KOPT-K1 (cell line): Measurements from ENCODE around the gene CKAP5.

Experiments used
- H3K27ac ChIP-seq: fragments of 200-600 bp; sonication (generic); 2 replicates; pipeline ENCODE4 v1.5.1; 2016; ENCODE audit warnings: antibody characterized with exemption, mild to moderate bottlenecking, low read depth, low read length; ENCODE audit not compliant: poor library complexity, severe bottlenecking
- H3K36me3 ChIP-seq: fragments of 200-600 bp; sonication (generic); 2 replicates; pipeline ENCODE4 v1.5.1; 2017; ENCODE audit warnings: antibody characterized with exemption, mild to moderate bottlenecking, low read length, moderate library complexity; ENCODE audit not compliant: insufficient read depth
- H3K9me3 ChIP-seq: fragments of 200-600 bp; sonication (generic); 2 replicates; pipeline ENCODE4 v1.5.1; 2017; ENCODE audit warnings: antibody characterized with exemption, low read length, mild to moderate bottlenecking; ENCODE audit not compliant: insufficient read depth, poor library complexity, severe bottlenecking

The CKAP5 gene

DNA sequence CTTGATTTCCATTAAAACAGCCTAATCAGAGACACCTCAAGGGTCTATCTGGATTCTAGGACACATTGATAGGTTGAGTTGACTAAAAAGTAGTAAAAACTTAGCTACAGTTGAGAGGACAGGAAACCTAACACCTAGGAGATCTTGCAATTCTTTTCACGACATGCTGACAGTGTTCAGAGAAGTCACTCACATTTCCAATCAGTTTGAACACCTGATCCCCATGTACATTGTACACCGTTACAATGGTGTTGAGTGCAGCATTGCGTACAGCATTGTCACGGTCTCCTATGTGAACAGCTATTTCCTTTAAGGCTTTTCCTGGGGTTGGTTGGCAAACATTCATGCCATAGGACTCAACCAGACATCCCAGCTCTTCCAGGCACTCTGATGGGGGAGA is 84.3 kb downstream of the CKAP5 start:
- peaks cover 99% of the 10 kb centered on the region for H3K36me3 ChIP-seq
- no peak overlapping the region for H3K27ac ChIP-seq
- no peaks in the 10 kb centered on the region for H3K9me3 ChIP-seq

DNA sequence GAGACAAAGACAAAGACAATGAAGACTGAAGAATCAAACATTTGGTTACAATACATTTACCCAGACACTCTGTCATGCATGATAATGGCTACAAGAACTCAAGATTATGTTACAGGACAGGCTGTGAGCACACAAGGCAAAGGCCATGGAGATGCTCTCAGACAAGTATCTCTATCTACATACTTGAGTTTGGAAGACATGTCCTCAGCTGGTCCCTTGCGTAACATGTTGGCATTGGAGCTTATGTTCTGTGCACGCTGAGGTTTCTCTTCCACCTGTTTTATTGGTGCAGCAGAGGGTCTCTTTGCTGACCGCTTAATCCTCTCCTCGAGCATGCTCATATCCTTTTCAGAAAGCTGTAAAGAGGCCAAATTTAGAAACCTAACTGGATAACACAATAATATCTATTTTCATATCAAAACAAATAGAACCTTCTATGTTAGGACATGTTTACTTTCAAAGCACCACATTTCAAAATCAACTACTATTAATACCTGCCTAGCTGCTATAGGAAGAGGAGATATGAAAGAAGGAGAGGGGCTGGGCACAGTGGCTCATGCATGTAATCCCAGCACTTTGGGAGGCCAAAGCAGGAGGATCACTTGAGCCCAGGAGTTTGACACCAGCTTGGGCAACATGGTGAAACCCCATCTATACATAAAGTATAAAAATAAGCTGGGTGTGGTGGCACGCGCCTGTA is 85.5 kb downstream of the CKAP5 start:
- Histone ChIP-seq H3K36me3 (peaks cover 99% of the 10 kb centered on the region), H3K9me3 (no peaks in the 10 kb centered on the region)

DNA sequence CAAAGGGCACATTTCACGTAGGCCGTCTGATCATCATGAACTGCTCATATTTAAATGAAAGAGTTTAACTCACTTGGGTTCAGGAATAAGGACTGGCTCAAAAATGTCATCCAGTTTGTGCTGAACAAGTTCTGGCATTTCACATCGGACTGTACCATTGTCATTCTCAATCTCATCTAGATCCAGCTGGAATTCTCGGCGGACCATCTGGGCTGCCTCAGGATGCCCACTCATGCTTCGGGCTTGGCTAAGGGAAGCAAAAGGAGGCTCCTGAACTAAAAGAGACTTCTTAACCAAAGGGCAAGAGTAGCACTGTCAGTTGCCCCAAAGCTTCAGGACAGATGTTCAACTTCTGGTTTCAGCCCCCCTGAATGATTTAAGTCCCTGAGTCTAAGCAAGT is 86.9 kb downstream of the CKAP5 start:
- Histone ChIP-seq H3K27ac (no peak overlapping the region), H3K36me3 (peaks cover 99% of the 10 kb centered on the region), H3K9me3 (no peaks in the 10 kb centered on the region)

More for the DNA sequence above, 85.5 kb downstream of the CKAP5 start:
- H3K27ac ChIP-seq = no peak overlapping the region

DNA sequence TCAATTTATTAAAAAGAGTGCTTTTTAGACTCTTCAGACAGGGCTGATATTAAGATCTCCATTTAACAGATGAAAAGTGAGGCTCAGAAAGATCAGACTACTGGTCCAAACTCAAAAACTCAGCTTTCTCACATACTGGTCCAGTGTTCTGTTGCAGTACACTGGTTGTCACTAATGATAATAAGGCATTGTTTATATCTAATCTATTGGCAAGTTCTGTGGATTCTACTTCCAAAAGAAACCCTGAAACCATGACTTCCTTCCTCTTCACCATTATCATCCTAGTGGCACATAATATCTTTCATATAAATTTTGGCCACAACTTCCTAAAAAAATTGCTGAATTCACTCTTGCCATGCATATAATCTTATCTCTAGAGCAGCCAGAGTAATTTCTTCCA is 90.1 kb downstream of the CKAP5 start:
- H3K36me3 ChIP-seq = peaks cover 99% of the 10 kb centered on the region
- H3K27ac ChIP-seq = no peak overlapping the region
- H3K9me3 ChIP-seq = no peaks in the 10 kb centered on the region

DNA sequence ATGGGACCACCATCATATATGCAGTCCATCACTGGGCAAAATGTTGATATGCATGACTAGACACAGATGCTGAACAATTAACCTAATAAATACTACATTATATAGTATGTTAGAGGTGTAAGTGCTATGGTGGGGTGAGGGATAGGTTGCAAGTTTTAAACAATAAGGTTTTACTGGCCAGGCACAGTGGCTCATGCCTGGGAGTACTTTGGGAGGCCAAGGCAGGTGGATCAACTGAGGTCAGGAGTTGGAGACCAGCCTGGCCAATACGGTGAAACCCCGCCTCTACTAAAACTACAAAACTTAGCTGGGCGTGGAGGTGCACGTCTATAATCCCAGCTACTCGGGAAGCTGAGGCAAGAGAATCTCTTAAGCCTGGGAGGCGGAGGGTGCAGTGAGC is 98.9 kb downstream of the CKAP5 start:
- Histone ChIP-seq H3K9me3 (no peaks in the 10 kb centered on the region), H3K36me3 (peaks cover 100% of the 10 kb centered on the region)

DNA sequence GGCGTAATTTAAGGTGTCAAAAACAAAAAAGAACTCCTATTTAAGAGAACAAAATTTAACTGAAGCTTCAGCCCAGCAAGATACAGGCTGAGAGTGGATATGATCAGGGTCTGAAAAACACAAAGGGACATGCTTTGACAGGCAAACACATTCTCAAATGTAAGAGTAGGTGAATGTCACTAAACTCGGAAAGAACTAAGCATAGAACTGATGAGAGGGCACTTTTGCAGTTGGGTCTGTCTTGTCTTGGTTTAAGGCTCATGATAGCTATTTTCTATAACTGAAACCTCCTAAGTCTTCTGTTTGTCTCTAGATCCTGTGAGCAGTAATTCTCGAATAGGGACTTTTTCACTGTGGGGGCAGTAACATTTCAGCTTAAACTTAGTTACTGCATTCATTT is 100.1 kb downstream of the CKAP5 start:
- H3K36me3 ChIP-seq = peaks cover 100% of the 10 kb centered on the region
- H3K9me3 ChIP-seq = no peaks in the 10 kb centered on the region
- H3K27ac ChIP-seq = no peak overlapping the region

More for the DNA sequence above, 98.9 kb downstream of the CKAP5 start:
- no peak overlapping the region for H3K27ac ChIP-seq

DNA sequence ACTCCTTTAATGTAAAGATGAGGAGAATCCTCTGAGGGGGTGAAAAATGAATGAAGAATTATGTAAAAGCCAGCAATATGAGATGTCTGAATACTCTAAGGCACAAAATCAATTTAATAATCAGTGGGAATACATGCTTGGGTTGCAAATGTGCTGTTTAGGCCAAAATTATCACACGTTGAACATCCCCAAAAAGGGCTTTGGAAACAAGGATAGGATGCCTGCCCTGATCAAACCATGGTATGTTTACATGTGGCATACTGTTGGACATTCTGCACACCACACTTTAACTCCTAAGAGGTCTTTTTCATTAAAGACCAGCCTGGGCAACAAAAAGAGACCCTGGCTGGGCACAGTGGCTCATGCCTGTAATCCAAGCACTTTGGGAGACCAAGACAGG is 100.8 kb downstream of the CKAP5 start:
- Histone ChIP-seq H3K9me3 (no peaks in the 10 kb centered on the region), H3K36me3 (peaks cover 98% of the 10 kb centered on the region), H3K27ac (no peak overlapping the region)

DNA sequence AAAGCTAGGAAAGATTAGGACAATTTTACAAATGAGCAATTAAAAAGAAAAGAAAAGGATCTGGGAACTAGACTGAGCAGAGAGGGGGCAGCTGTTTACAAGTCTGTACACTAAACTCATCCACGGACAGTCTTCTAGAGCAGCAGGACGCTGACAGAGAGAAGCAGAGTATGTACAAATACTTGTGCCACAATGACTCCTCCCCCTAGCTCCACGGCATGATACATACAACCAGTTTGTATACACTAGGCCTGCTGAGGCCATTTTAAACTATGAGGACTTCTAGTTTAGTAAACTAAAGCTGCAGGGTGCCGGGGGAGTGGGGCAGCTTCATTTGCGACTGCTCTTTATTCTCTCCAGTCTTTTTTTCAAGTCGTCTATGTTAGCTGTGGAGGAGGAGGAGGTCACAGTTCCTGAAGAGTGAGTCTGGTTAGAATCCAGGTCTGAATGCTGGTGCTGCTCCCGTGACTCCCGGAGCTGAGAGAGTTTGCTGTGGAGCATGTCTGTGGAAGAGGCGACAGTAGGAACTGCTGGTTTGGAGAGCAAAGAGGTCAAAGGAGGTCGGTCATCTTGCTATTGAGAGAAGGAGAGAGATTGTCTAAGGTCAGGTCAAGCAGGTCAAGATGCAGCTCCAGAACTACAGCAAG is 102.3 kb downstream of the CKAP5 start:
- Histone ChIP-seq H3K36me3 (peaks cover 88% of the 10 kb centered on the region), H3K9me3 (no peaks in the 10 kb centered on the region), H3K27ac (no peak overlapping the region)

DNA sequence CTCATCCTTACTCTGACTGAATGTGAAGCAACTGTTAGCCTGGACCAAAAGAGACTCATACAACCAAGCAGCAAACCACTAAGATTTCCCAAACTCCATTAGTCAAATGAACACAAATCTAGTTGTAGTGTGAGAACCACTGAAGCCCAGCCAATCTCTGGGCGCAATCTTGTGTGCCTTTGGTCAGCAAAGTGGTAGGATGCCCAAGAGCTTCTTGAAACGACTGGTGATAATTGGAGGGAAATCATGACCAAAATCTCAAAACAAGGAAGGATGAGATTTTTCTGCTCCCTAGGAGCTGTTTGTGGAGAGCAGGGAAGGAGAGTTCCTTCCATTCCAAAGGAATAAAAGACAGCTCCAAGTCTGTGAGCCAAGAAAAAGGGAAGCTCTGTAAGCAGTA is 103.0 kb downstream of the CKAP5 start:
- Histone ChIP-seq H3K27ac (no peak overlapping the region), H3K36me3 (peaks cover 80% of the 10 kb centered on the region), H3K9me3 (no peaks in the 10 kb centered on the region)

DNA sequence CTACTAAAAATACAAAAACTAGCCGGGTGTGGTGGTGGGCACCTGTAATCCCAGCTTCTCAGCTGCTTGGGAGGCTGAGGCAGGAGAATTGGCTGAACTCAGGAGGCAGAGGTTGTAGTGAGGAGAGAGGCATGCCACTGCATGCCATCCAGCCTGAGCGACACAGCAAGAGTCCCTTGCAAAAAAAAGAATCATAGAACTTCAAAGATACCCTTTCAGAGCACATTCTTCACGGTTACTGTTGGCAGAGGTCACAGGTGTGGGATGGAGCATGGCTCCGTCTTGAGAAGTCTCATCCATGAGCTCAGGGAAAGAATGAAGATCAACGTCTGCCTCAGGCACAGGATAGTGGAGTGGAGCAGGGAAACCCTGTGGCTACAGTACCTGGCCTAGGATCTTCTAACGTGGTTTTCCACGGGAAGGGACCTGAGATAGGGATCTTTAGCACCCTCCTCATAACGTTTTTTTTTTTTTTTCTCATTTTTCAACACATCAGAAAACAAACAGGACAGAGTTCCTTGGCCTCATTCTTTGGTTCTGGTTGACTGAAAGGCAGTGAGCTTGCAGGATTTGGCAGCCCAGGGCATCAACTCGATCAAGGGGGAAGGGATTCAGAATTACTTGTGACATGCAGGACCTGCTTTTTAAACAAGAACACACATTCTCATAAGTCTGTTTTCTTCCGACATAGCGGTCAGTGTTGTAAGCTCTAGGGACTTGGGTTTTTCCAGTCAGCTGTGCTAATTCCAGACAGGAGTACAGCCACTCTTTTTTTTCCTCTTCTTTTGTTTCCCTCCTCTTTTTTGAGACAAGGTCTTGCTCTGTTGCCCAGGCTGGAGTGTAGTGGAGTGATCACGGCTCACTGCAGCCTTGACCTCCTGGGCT is 104.2 kb downstream of the CKAP5 start:
- Histone ChIP-seq H3K27ac (no peak overlapping the region), H3K9me3 (no peaks in the 10 kb centered on the region)

DNA sequence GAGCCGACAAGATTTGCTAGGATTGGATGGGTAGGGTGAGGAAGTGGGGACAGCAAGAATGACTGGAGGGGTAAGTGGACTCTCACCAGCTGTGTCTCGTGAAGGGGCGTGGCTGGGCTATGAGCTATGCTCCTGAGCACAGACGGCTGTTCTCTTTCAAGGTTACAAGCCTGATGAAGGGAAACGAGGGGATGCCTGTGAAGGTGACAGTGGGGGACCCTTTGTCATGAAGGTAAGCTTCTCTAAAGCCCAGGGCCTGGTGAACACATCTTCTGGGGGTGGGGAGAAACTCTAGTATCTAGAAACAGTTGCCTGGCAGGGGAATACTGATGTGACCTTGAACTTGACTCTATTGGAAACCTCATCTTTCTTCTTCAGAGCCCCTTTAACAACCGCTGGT is 107.2 kb downstream of the CKAP5 start:
- Histone ChIP-seq H3K9me3 (no peaks in the 10 kb centered on the region), H3K36me3 (peaks cover 39% of the 10 kb centered on the region), H3K27ac (no peak overlapping the region)

More for the DNA sequence above, 104.2 kb downstream of the CKAP5 start:
- peaks cover 68% of the 10 kb centered on the region for H3K36me3 ChIP-seq

DNA sequence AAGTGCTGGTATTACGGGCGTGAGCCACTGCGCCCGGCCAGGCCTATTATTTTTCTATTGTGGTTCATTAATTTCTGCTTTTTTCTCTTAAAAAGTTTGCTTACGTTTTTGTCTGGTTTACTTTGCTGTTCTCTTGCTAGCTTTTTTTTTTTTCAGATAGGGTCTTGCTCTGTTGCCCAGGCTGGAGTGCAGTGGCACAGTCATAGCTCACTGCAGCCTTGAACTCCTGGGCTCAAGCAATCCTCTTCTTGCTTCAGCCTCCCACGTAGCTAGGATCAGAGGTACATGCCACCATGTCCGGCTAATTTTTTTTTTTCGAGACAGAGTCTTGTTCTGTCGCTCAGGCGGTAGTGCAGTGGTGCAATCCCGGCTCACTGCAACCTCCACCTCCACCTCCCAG is 108.4 kb downstream of the CKAP5 start:
- Histone ChIP-seq H3K9me3 (no peaks in the 10 kb centered on the region), H3K36me3 (peaks cover 27% of the 10 kb centered on the region), H3K27ac (no peak overlapping the region)

DNA sequence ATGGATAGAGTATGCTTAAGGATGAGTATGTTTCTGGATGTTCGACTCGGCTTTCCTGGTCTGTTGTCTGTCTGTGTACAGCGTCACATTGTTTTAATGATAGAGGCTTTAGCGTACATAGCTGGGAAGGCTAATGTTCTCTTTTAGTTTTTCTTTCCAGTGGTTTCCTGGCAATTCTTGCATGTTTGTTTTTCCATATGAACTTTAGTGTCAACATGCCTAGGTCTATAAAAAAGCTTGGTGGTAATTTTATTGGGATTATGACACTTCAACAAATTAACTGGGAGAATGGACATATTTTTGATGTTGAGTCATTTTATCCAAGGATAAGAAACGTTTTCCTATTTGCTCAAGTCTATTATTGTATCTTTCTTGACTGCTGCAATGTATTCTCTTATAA is 109.5 kb downstream of the CKAP5 start:
- peaks cover 16% of the 10 kb centered on the region for H3K36me3 ChIP-seq
- no peak overlapping the region for H3K27ac ChIP-seq
- no peaks in the 10 kb centered on the region for H3K9me3 ChIP-seq

DNA sequence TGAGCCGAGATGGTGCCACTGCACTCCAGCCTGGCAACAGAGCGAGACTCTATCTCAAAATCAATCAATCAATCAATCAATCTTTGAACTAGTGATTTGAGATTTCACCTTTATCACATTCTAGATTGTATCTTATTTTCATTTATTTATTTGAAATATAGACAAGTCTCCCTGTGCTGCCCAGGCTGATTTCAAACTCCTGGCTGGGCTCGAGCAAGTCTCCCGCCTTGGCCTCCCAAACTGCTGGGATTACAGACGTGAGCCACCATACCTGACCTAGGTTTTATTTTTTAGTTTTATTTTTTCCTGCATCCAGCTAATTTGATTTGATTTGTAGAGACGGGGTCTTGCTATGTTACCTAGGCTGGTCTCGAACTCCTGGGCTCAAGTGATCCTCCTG is 109.9 kb downstream of the CKAP5 start:
- Histone ChIP-seq H3K9me3 (no peaks in the 10 kb centered on the region), H3K36me3 (peaks cover 11% of the 10 kb centered on the region), H3K27ac (no peak overlapping the region)

DNA sequence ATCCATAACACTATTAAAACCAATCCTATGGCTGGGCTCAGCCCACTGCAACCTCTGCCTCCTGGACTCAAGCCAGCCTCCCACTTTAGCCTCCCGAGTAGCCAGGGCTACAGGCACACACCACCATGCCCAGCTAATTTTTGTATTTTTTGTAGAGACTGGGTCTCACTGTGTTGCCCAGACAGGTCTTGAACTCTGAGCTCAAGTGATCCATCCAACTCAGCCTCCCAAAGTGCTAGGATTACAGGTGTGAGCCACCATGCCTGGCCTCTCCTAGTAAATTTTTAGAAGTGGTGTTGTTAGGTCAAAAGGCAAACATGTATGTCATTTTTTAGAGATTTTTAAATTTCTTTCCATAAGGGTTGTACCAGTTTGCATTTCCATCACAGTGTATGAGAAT is 112.8 kb downstream of the CKAP5 start:
- no peaks in the 10 kb centered on the region for H3K36me3 ChIP-seq
- H3K9me3 ChIP-seq = no peaks in the 10 kb centered on the region
- H3K27ac ChIP-seq = no peak overlapping the region
